Epithelial cell of alveolus of lung (primary cell): Measurements from ENCODE around the gene EPB41L4A. TPM values are rescaled to one million over a fixed set of nuclear protein-coding genes. Genes with fewer than 3 reads are reported as not detected.

Source experiments
- total RNA-seq: library from RNA; depleted of rRNA; stranded (reverse); fragments of >200 nt; gene quantifications from 2 replicates; pipeline ENCODE4 v1.2.1, GENCODE V29; 2015

Gene EPB41L4A
- total RNA-seq = 0.32 and 1.6 TPM in 2 replicates

GRCh38 chr5:112419164-112419985 is at the start of gene EPB41L4A:
Gene EPB41L4A (minus strand): TSS chr5:112419277. CDS start chr5:112419039, 238 bp downstream.

